Endodermal cell (in vitro differentiated cells): ENCODE results near the gene ZFP91. TPM values are rescaled to one million over a fixed set of nuclear protein-coding genes. Genes with fewer than 3 reads are reported as not detected.

ENCODE experiments used
- DNase-seq: peaks from one replicate; pipeline ENCODE4 v3.0.0-alpha.2; 2017
- H3K27ac ChIP-seq: 2 replicates; pipeline ENCODE4 v1.5.1; 2013; ENCODE audit warnings: mild to moderate bottlenecking, low read depth, low read length, moderate library complexity
- H3K27me3 ChIP-seq: 2 replicates; pipeline ENCODE4 v1.6.1; 2013; ENCODE audit warnings: mild to moderate bottlenecking, low read length, moderate library complexity; ENCODE audit not compliant: insufficient read depth, control insufficient read depth, poor library complexity, severe bottlenecking
- H3K36me3 ChIP-seq: 2 replicates; pipeline ENCODE4 v1.7.0; 2013; ENCODE audit warnings: mild to moderate bottlenecking, low read length, moderate library complexity; ENCODE audit not compliant: control insufficient read depth, insufficient read depth
- H3K4me1 ChIP-seq: one replicate; pipeline ENCODE4 v1.7.0; 2013; ENCODE audit warnings: low read length; ENCODE audit not compliant: control insufficient read depth, insufficient read depth
- H3K4me3 ChIP-seq: 2 replicates; pipeline ENCODE4 v1.5.1; 2013; ENCODE audit warnings: mild to moderate bottlenecking, low read length, moderate library complexity
- H3K9ac ChIP-seq: 2 replicates; pipeline ENCODE4 v1.6.1; 2013; ENCODE audit warnings: mild to moderate bottlenecking, low read length, moderate library complexity; ENCODE audit not compliant: poor library complexity, severe bottlenecking; ENCODE audit errors: extremely low read depth
- H3K9me3 ChIP-seq: 2 replicates; pipeline ENCODE4 v1.6.1; 2013; ENCODE audit warnings: mild to moderate bottlenecking, low read length, moderate library complexity; ENCODE audit not compliant: control insufficient read depth
- H3K27ac Mint-ChIP-seq: 2 replicates; pipeline ENCODE4 v1.8.0; 2020; ENCODE audit warnings: mixed read lengths
- H3K27me3 Mint-ChIP-seq: 2 replicates; pipeline ENCODE4 v1.8.0; 2021; ENCODE audit warnings: mild to moderate bottlenecking, mixed read lengths; ENCODE audit not compliant: insufficient read depth
- H3K36me3 Mint-ChIP-seq: 2 replicates; pipeline ENCODE4 v1.8.0; 2020; ENCODE audit warnings: low read depth, mixed read lengths
- H3K4me1 Mint-ChIP-seq: 2 replicates; pipeline ENCODE4 v1.8.0; 2020; ENCODE audit warnings: mixed read lengths
- H3K4me3 Mint-ChIP-seq: 2 replicates; pipeline ENCODE4 v1.8.0; 2020; ENCODE audit warnings: mild to moderate bottlenecking, moderate library complexity, mixed read lengths
- H3K9me3 Mint-ChIP-seq: 2 replicates; pipeline ENCODE4 v1.8.0; 2020; ENCODE audit warnings: mild to moderate bottlenecking, mixed read lengths
- WGBS, 2 experiments: methylation state at CpG; one replicate each; pipeline versions ENCODE4 v1.1.5 to v1.1.7; 2013; ENCODE audit warnings: missing lambda C conversion rate in 2 of 2, mixed read lengths in 1 of 2; ENCODE audit not compliant: insufficient coverage in 1 of 2, insufficient read length in 1 of 2; 5-methylcytosine and 5-hydroxymethylcytosine counted together
- total RNA-seq, 2 donors: library from RNA; stranded (reverse); fragmentation: NEBNext Ultra II Directional in 1 of 2; extraction: Animal tissue kit (Norgen Biotek cat#: 25700) in 1 of 2; gene quantifications; 2 replicates in 1 of 2; 3 replicates in 1 of 2; pipeline ENCODE4 v1.2.1, GENCODE V29; 2021
- TF ChIP-seq, protein P1 (sequence below): fragments of 200-600 bp; sonication (generic); conservative IDR thresholded peaks from 2 replicates; pipeline ENCODE4 v1.5.0; 2021; ENCODE audit warnings: antibody characterized with exemption, mild to moderate bottlenecking

Gene ZFP91
- total RNA-seq, 2 donors from 2014 or later, result 28.0 to 31.0 TPM

DNA sequence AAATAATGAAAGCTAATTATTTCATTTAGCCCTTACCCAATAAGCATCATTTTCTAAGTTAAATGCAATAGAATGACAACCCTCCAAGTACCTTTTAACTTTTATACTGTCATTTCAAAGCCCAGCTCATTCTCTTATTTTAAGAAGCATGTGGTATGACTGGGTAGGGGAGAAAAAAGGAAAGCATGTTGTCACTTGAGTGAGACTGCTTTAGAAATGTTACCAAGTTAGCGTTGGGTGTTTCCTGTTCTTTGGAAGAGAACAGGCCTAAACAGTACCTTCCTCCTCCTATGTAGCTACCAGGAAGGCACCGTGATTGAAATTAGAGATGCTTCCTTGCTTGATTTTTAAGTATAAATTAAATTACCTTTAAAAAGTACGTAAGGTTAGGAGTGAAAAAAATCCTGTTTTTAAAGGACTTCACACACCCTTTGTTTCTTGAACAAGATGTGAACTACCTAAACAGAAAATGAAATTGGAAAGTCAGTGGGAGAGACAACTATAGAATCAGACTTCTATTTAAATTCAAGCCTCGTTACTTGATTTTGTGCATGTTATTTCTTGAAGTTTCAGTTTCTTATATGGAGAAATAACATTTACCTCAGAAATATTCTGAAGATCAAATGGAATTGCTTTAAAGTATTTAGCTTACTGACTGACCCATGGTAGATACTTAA lies 42.9 kb downstream of the ZFP91 start:
- H3K9me3 ChIP-seq, result no peaks in the 10 kb centered on the region
- H3K27me3 ChIP-seq, result no peaks in the 10 kb centered on the region
- 82% methylated on average over 3 of the region's 4 CpGs; no CpG with 5 or more reads in 1 of the 2 experiments for WGBS, 2 experiments
- DNase-seq, result no peak
- no peaks in the 10 kb centered on the region for H3K4me1 ChIP-seq
- no peak overlapping the region for H3K27ac ChIP-seq
- Mint-ChIP-seq H3K27ac (no peak overlapping the region), H3K27me3 (no peaks in the 10 kb centered on the region), H3K9me3 (no peaks in the 10 kb centered on the region), H3K4me1 (peaks cover 14% of the 10 kb centered on the region), H3K36me3 (peaks cover 62% of the 10 kb centered on the region), H3K4me3 (no peak overlapping the region)
- H3K9ac ChIP-seq, result no peak overlapping the region
- H3K36me3 ChIP-seq, result peaks cover 92% of the 10 kb centered on the region
- no peak overlapping the region for H3K4me3 ChIP-seq
- TF ChIP-seq, protein P1, sequence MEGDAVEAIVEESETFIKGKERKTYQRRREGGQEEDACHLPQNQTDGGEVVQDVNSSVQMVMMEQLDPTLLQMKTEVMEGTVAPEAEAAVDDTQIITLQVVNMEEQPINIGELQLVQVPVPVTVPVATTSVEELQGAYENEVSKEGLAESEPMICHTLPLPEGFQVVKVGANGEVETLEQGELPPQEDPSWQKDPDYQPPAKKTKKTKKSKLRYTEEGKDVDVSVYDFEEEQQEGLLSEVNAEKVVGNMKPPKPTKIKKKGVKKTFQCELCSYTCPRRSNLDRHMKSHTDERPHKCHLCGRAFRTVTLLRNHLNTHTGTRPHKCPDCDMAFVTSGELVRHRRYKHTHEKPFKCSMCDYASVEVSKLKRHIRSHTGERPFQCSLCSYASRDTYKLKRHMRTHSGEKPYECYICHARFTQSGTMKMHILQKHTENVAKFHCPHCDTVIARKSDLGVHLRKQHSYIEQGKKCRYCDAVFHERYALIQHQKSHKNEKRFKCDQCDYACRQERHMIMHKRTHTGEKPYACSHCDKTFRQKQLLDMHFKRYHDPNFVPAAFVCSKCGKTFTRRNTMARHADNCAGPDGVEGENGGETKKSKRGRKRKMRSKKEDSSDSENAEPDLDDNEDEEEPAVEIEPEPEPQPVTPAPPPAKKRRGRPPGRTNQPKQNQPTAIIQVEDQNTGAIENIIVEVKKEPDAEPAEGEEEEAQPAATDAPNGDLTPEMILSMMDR, result no peak

GRCh38 chr11:58622344-58622743 lies 43.5 kb downstream of the ZFP91 start, which contains the start of gene CNTF:
Gene CNTF (plus strand): TSS chr11:58622665. CDS start chr11:58622753, 88 bp downstream.
- Histone ChIP-seq H3K36me3 (peaks cover 90% of the 10 kb centered on the region), H3K27ac (no peak within 1 kb of the TSS), H3K4me1 (no peaks in the 10 kb centered on the region), H3K9me3 (no peaks in the 10 kb centered on the region), H3K27me3 (no peaks in the 10 kb centered on the region), H3K4me3 (no peak within 1 kb of the TSS), H3K9ac (no peak within 1 kb of the TSS)
- WGBS, 2 experiments, result 87 to 100% methylated on average over 2 of the region's 2 CpGs
- no peak for DNase-seq
- TF ChIP-seq, protein P1, result no peak
- Mint-ChIP-seq H3K36me3 (peaks cover 57% of the 10 kb centered on the region), H3K4me3 (no peak within 1 kb of the TSS), H3K4me1 (peaks cover 13% of the 10 kb centered on the region), H3K27me3 (no peaks in the 10 kb centered on the region), H3K27ac (no peak within 1 kb of the TSS), H3K9me3 (no peaks in the 10 kb centered on the region)

GRCh38 chr11:58625086-58625485 lies 46.2 kb downstream of the ZFP91 start:
- Histone ChIP-seq H3K4me1 (no peaks in the 10 kb centered on the region), H3K4me3 (no peak overlapping the region), H3K27ac (no peak overlapping the region), H3K9ac (no peak overlapping the region), H3K9me3 (no peaks in the 10 kb centered on the region), H3K27me3 (no peaks in the 10 kb centered on the region), H3K36me3 (peaks cover 65% of the 10 kb centered on the region)
- WGBS, 2 experiments, result 88 to 91% methylated on average over 4 of the region's 4 CpGs
- Mint-ChIP-seq H3K27ac (no peak overlapping the region), H3K36me3 (peaks cover 33% of the 10 kb centered on the region), H3K9me3 (no peaks in the 10 kb centered on the region), H3K4me1 (no peaks in the 10 kb centered on the region), H3K4me3 (no peak overlapping the region), H3K27me3 (no peaks in the 10 kb centered on the region)
- TF ChIP-seq, protein P1, result no peak
- no peak for DNase-seq
